IPS-18a (cell line): ENCODE results near the gene GALNT10.

ENCODE experiments used
- H3K27ac ChIP-seq: one replicate; pipeline ENCODE4 v1.5.1; 2013; ENCODE audit warnings: low read length
- H3K27me3 ChIP-seq: one replicate; pipeline ENCODE4 v1.6.1; 2013; ENCODE audit warnings: mild to moderate bottlenecking, low read length; ENCODE audit not compliant: control insufficient read depth, insufficient read depth
- H3K36me3 ChIP-seq: one replicate; pipeline ENCODE4 v1.6.1; 2013; ENCODE audit warnings: low read depth, low read length; ENCODE audit not compliant: control insufficient read depth
- H3K4me1 ChIP-seq: one replicate; pipeline ENCODE4 v1.6.1; 2013; ENCODE audit warnings: low read depth, low read length; ENCODE audit not compliant: control insufficient read depth
- H3K4me3 ChIP-seq: one replicate; pipeline ENCODE4 v1.5.1; 2013; ENCODE audit warnings: low read length
- H3K9ac ChIP-seq: one replicate; pipeline ENCODE4 v1.6.1; 2013; ENCODE audit warnings: mild to moderate bottlenecking, low read length, moderate library complexity
- H3K9me3 ChIP-seq: one replicate; pipeline ENCODE4 v1.6.1; 2013; ENCODE audit warnings: low read depth, low read length; ENCODE audit not compliant: control insufficient read depth

GALNT10 gene

GRCh38 chr5:154324033-154324432, 133.5 kb downstream of the GALNT10 start:
- H3K27me3 ChIP-seq, result no peaks in the 10 kb centered on the region
- H3K4me1 ChIP-seq, result no peaks in the 10 kb centered on the region

DNA sequence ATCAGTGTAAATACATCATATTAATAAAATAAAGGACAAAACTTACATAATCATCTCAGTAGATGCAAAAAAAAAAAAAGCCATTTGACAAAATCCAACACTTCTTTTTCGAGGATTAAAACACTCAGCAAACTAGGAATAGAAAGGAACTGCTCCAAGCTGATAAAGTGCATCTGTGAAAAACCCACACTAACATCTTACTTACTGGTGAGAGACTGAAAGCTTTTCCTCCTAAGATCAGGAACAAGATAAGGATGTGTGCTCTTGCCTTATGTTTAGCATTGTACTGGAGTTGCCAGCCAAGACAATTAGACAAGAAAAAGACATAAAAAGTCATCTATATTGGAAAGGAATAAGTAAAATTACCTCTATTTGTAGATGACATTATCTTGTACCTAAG, 135.0 kb downstream of the GALNT10 start:
- no peaks in the 10 kb centered on the region for H3K27me3 ChIP-seq
- H3K4me1 ChIP-seq, result no peaks in the 10 kb centered on the region
- no peaks in the 10 kb centered on the region for H3K36me3 ChIP-seq
- H3K9ac ChIP-seq, result no peak overlapping the region
- H3K4me3 ChIP-seq, result no peak overlapping the region
- no peaks in the 10 kb centered on the region for H3K9me3 ChIP-seq
- H3K27ac ChIP-seq, result no peak overlapping the region

More at GRCh38 chr5:154324033-154324432, 133.5 kb downstream of the GALNT10 start:
- H3K9ac ChIP-seq, result no peak overlapping the region
- H3K36me3 ChIP-seq, result no peaks in the 10 kb centered on the region
- no peak overlapping the region for H3K4me3 ChIP-seq
- H3K9me3 ChIP-seq, result no peaks in the 10 kb centered on the region
- no peak overlapping the region for H3K27ac ChIP-seq

GRCh38 chr5:154329062-154329461, 138.5 kb downstream of the GALNT10 start:
- H3K4me3 ChIP-seq, result no peak overlapping the region
- H3K4me1 ChIP-seq, result no peaks in the 10 kb centered on the region
- no peaks in the 10 kb centered on the region for H3K27me3 ChIP-seq
- no peak overlapping the region for H3K9ac ChIP-seq
- H3K9me3 ChIP-seq, result no peaks in the 10 kb centered on the region
- H3K27ac ChIP-seq, result no peak overlapping the region
- H3K36me3 ChIP-seq, result no peaks in the 10 kb centered on the region

GRCh38 chr5:154329519-154330040, 139.0 kb downstream of the GALNT10 start:
- no peak overlapping the region for H3K4me3 ChIP-seq
- no peaks in the 10 kb centered on the region for H3K27me3 ChIP-seq
- no peak overlapping the region for H3K9ac ChIP-seq
- H3K36me3 ChIP-seq, result no peaks in the 10 kb centered on the region
- no peaks in the 10 kb centered on the region for H3K9me3 ChIP-seq
- H3K27ac ChIP-seq, result no peak overlapping the region
- H3K4me1 ChIP-seq, result no peaks in the 10 kb centered on the region

DNA sequence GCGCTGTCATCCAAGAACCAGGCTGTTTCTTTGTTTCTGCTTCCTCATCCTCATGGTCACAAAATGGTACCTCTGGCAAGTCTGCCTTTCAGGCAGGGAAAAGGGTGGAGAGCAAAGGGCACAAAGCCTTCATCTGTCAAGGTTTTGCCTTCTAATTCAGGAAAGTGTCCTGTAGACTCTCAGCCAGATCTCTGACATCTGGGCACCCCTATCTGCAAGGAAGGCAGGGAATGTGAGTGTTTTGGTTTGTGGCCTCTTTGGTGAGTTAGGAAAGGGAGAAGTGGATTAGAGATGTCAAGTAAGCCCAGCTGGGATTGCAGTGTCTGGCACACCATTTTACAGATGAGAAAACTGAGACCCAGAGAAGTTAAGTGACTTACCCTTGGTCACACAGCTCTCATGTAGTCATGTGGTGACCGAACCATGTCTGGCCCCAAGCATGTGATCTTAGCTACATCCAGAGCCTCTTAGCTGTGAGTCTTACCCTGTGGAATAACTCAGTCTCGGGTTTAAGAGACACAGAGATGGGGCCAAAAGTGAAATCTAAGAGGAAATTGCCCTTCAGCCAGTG, 139.6 kb downstream of the GALNT10 start:
- H3K27me3 ChIP-seq, result no peaks in the 10 kb centered on the region
- no peaks in the 10 kb centered on the region for H3K4me1 ChIP-seq
- no peaks in the 10 kb centered on the region for H3K36me3 ChIP-seq

GRCh38 chr5:154331232-154331631, 140.7 kb downstream of the GALNT10 start:
- Histone ChIP-seq H3K9ac (no peak overlapping the region), H3K27ac (no peak overlapping the region), H3K4me3 (no peak overlapping the region), H3K27me3 (no peaks in the 10 kb centered on the region), H3K36me3 (no peaks in the 10 kb centered on the region), H3K9me3 (no peaks in the 10 kb centered on the region), H3K4me1 (no peaks in the 10 kb centered on the region)

More for the DNA sequence above, 139.6 kb downstream of the GALNT10 start:
- Histone ChIP-seq H3K9ac (no peak overlapping the region), H3K27ac (no peak overlapping the region), H3K9me3 (no peaks in the 10 kb centered on the region), H3K4me3 (no peak overlapping the region)

- H3K4me3 ChIP-seq, result no peak overlapping the region
- no peaks in the 10 kb centered on the region for H3K36me3 ChIP-seq
- H3K27ac ChIP-seq, result no peak overlapping the region
- no peaks in the 10 kb centered on the region for H3K4me1 ChIP-seq
- no peaks in the 10 kb centered on the region for H3K27me3 ChIP-seq
- no peak overlapping the region for H3K9ac ChIP-seq
- no peaks in the 10 kb centered on the region for H3K9me3 ChIP-seq
Measured at GRCh38 chr5:154331924-154332323, 141.4 kb downstream of the GALNT10 start.

GRCh38 chr5:154332451-154332850, 141.9 kb downstream of the GALNT10 start:
- H3K9me3 ChIP-seq, result no peaks in the 10 kb centered on the region
- no peaks in the 10 kb centered on the region for H3K27me3 ChIP-seq
- no peaks in the 10 kb centered on the region for H3K4me1 ChIP-seq
- no peaks in the 10 kb centered on the region for H3K36me3 ChIP-seq
- no peak overlapping the region for H3K4me3 ChIP-seq
- H3K27ac ChIP-seq, result no peak overlapping the region
- H3K9ac ChIP-seq, result no peak overlapping the region

DNA sequence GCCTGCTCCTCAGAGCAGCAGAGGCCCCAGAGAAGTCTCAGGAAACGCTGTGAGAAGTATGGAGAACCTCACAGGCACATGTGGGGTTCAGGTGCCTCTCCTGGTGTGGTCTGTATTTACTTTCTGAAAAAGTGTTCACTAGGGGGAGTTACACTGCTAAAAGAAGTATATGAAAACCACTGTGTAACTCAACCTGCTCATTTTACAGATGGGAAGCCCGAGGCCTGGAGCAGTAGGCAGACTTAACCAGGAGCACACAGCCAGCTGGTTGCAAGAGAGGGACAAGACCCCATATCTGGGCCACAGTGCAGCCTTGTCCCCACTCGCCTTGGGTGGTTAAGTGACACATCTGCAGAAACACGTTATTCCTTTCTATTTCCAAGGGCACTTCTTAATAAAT, 142.5 kb downstream of the GALNT10 start:
- Histone ChIP-seq H3K27me3 (no peaks in the 10 kb centered on the region), H3K27ac (no peak overlapping the region), H3K9me3 (no peaks in the 10 kb centered on the region), H3K4me3 (no peak overlapping the region), H3K36me3 (no peaks in the 10 kb centered on the region), H3K9ac (no peak overlapping the region), H3K4me1 (no peaks in the 10 kb centered on the region)

DNA sequence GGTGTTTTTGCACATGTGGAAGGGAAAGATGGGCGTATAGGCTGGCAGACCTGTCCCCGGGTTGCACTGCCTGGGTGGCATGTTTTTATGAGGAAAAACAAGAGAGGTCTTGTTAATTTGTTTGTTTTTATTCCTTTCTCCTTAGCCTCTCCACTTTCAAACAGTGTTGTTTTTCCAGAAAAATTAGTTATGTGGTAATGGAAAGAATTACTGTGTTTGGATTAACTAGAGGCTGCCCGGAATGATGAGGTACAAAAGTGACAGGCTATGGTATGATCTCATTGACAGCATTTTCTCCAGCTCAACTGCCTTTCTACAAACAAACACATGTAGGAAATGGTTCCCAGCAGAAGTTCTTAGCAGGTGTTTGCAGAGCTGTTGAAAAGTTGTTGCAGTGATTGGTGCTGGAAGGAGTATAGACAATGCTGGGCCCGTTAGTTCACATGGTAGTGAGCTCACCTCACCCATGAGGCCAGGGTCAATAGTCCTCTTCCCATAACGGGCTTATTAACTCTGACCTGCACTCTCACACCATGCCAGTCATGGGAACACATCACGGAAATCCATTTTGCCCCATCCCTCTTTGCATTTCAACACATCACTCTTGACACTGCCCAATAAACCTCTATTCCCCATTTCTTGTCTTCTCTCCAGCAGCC, 144.0 kb downstream of the GALNT10 start:
- Histone ChIP-seq H3K9me3 (no peaks in the 10 kb centered on the region), H3K27ac (no peak overlapping the region), H3K4me3 (no peak overlapping the region), H3K4me1 (no peaks in the 10 kb centered on the region), H3K36me3 (no peaks in the 10 kb centered on the region), H3K27me3 (no peaks in the 10 kb centered on the region), H3K9ac (no peak overlapping the region)

DNA sequence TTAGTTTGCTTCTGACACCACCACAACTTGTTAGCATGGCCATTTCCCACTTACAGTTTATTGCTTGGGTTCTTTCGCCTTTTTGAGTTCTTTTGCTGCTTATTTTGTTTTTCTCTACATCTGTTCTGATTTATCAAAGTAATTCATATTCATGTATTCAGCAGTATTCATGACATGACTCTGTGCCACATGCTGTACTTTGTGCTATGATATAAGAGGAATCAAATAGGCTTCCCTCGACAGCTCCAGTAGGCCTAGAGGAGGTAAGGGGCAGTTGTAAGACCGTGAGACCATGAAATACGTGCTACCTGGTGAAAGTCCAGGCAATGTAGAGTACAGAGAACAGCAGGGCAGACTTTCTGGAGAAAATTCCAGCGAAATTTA, 144.5 kb downstream of the GALNT10 start:
- H3K4me3 ChIP-seq, result no peak overlapping the region
- H3K4me1 ChIP-seq, result no peaks in the 10 kb centered on the region
- no peaks in the 10 kb centered on the region for H3K27me3 ChIP-seq
- H3K36me3 ChIP-seq, result no peaks in the 10 kb centered on the region
- no peaks in the 10 kb centered on the region for H3K9me3 ChIP-seq
- H3K9ac ChIP-seq, result no peak overlapping the region
- no peak overlapping the region for H3K27ac ChIP-seq

- no peaks in the 10 kb centered on the region for H3K4me1 ChIP-seq
- H3K36me3 ChIP-seq, result no peaks in the 10 kb centered on the region
- no peak overlapping the region for H3K4me3 ChIP-seq
- no peak overlapping the region for H3K9ac ChIP-seq
- H3K27me3 ChIP-seq, result no peaks in the 10 kb centered on the region
- no peak overlapping the region for H3K27ac ChIP-seq
- H3K9me3 ChIP-seq, result no peaks in the 10 kb centered on the region
Measured at GRCh38 chr5:154341620-154342019, 151.1 kb downstream of the GALNT10 start.
